NCI-H2196 (cell line): Measurements from ENCODE around the gene ABHD12.
"Not testable (repeated sequence)": the region's sequence is repeated elsewhere in the genome, so short reads cannot be mapped to it uniquely, and the experiment has no call there.

Experiments
- DNase-seq: peaks from one replicate; lab custom pipeline; 2025; ENCODE audit not compliant: unreplicated experiment; lab: John Stamatoyannopoulos, UW

ABHD12 gene

GRCh38 chr20:25355011-25355595, 35.5 kb downstream of the ABHD12 start:
- no peak for DNase-seq

- no peak for DNase-seq
Observed at GRCh38 chr20:25353747-25354705, 36.6 kb downstream of the ABHD12 start.

- no peak for DNase-seq
Observed at GRCh38 chr20:25353353-25353746, 37.3 kb downstream of the ABHD12 start.

GRCh38 chr20:25352746-25353145, 37.9 kb downstream of the ABHD12 start:
- DNase-seq, result no peak

GRCh38 chr20:25351024-25351360, 39.6 kb downstream of the ABHD12 start:
- DNase-seq, result no peak

GRCh38 chr20:25346349-25346748, 44.3 kb downstream of the ABHD12 start:
- no peak for DNase-seq

- no peak for DNase-seq
Observed at GRCh38 chr20:25345721-25346120, 44.9 kb downstream of the ABHD12 start.

GRCh38 chr20:25344634-25345033, 46.0 kb downstream of the ABHD12 start:
- DNase-seq, result no peak

GRCh38 chr20:25341716-25342680, 48.6 kb downstream of the ABHD12 start:
- peak; percentile 77 for DNase-seq

GRCh38 chr20:25340380-25340779, 50.3 kb downstream of the ABHD12 start:
- DNase-seq, result no peak

- DNase-seq, result no peak
Observed at GRCh38 chr20:25339608-25340007, 51.0 kb downstream of the ABHD12 start.

- DNase-seq, result no peak
Observed at GRCh38 chr20:25338112-25339023, 52.3 kb downstream of the ABHD12 start.

GRCh38 chr20:25336561-25337422, 53.8 kb downstream of the ABHD12 start:
- DNase-seq, result no peak

GRCh38 chr20:25334972-25335371, 55.7 kb downstream of the ABHD12 start:
- not testable (repeated sequence) for DNase-seq

GRCh38 chr20:25328954-25329498, 61.6 kb downstream of the ABHD12 start:
- DNase-seq, result no peak

- no peak for DNase-seq
Observed at GRCh38 chr20:25327521-25328235, 63.0 kb downstream of the ABHD12 start.

- no peak for DNase-seq
Observed at GRCh38 chr20:25325997-25326396, 64.6 kb downstream of the ABHD12 start.

GRCh38 chr20:25325073-25325472, 65.6 kb downstream of the ABHD12 start:
- DNase-seq, result no peak
